ENCODE measurements around the gene CCT8. TPM values are rescaled to one million over a fixed set of nuclear protein-coding genes. Genes with fewer than 3 reads are reported as not detected.

The CCT8 gene
- total RNA-seq, 1 donor, result 120 TPM

- H3K9me3 ChIP-seq (ENCODE audit: low read depth, low read length), result no peaks in the 10 kb centered on the region
- no peaks in the 10 kb centered on the region for H3K27me3 ChIP-seq (ENCODE audit: insufficient read depth, low read length)
- H3K4me1 ChIP-seq (ENCODE audit: insufficient read depth, low read length), result no peaks in the 10 kb centered on the region
- no peak overlapping the region for H3K4me3 ChIP-seq (ENCODE audit: low read length)
Measured at GRCh38 chr21:29056005-29056404, 17.4 kb downstream of the CCT8 start.

- H3K9me3 ChIP-seq (ENCODE audit: low read depth, low read length), result no peaks in the 10 kb centered on the region
- no peaks in the 10 kb centered on the region for H3K27me3 ChIP-seq (ENCODE audit: insufficient read depth, low read length)
- no peak overlapping the region for H3K4me3 ChIP-seq (ENCODE audit: low read length)
- H3K4me1 ChIP-seq (ENCODE audit: insufficient read depth, low read length), result no peaks in the 10 kb centered on the region
Measured at GRCh38 chr21:29055080-29055479, 18.4 kb downstream of the CCT8 start.

- no peaks in the 10 kb centered on the region for H3K9me3 ChIP-seq (ENCODE audit: low read depth, low read length)
- no peaks in the 10 kb centered on the region for H3K27me3 ChIP-seq (ENCODE audit: insufficient read depth, low read length)
- no peaks in the 10 kb centered on the region for H3K4me1 ChIP-seq (ENCODE audit: insufficient read depth, low read length)
- H3K4me3 ChIP-seq (ENCODE audit: low read length), result no peak overlapping the region
Measured at GRCh38 chr21:29053656-29054055, 19.8 kb downstream of the CCT8 start.

- H3K27me3 ChIP-seq (ENCODE audit: insufficient read depth, low read length), result no peaks in the 10 kb centered on the region
- no peaks in the 10 kb centered on the region for H3K9me3 ChIP-seq (ENCODE audit: low read depth, low read length)
- no peaks in the 10 kb centered on the region for H3K4me1 ChIP-seq (ENCODE audit: insufficient read depth, low read length)
- no peak overlapping the region for H3K4me3 ChIP-seq (ENCODE audit: low read length)
Measured at GRCh38 chr21:29053011-29053553, 20.4 kb downstream of the CCT8 start.

GRCh38 chr21:29052224-29052623 lies 21.2 kb downstream of the CCT8 start:
- Histone ChIP-seq H3K4me1 (ENCODE audit: insufficient read depth, low read length) (no peaks in the 10 kb centered on the region), H3K4me3 (ENCODE audit: low read length) (no peak overlapping the region), H3K27me3 (ENCODE audit: insufficient read depth, low read length) (no peaks in the 10 kb centered on the region), H3K9me3 (ENCODE audit: low read depth, low read length) (no peaks in the 10 kb centered on the region)

GRCh38 chr21:29034678-29035077 lies 38.8 kb downstream of the CCT8 start:
- no peak overlapping the region for H3K4me3 ChIP-seq (ENCODE audit: low read length)
- H3K27me3 ChIP-seq (ENCODE audit: insufficient read depth, low read length), result no peaks in the 10 kb centered on the region
- H3K9me3 ChIP-seq (ENCODE audit: low read depth, low read length), result no peaks in the 10 kb centered on the region
- H3K4me1 ChIP-seq (ENCODE audit: insufficient read depth, low read length), result no peaks in the 10 kb centered on the region

- Histone ChIP-seq H3K9me3 (ENCODE audit: low read depth, low read length) (no peaks in the 10 kb centered on the region), H3K4me3 (ENCODE audit: low read length) (no peak overlapping the region), H3K27me3 (ENCODE audit: insufficient read depth, low read length) (no peaks in the 10 kb centered on the region), H3K4me1 (ENCODE audit: insufficient read depth, low read length) (no peaks in the 10 kb centered on the region)
Measured at GRCh38 chr21:29033871-29034270, 39.6 kb downstream of the CCT8 start.

- Histone ChIP-seq H3K4me1 (ENCODE audit: insufficient read depth, low read length) (no peaks in the 10 kb centered on the region), H3K9me3 (ENCODE audit: low read depth, low read length) (no peaks in the 10 kb centered on the region), H3K27me3 (ENCODE audit: insufficient read depth, low read length) (no peaks in the 10 kb centered on the region), H3K4me3 (ENCODE audit: low read length) (no peak overlapping the region)
Measured at GRCh38 chr21:29033301-29033700, 40.1 kb downstream of the CCT8 start.

- no peak overlapping the region for H3K4me3 ChIP-seq (ENCODE audit: low read length)
- peaks cover 8% of the 10 kb centered on the region for H3K4me1 ChIP-seq (ENCODE audit: insufficient read depth, low read length)
- no peaks in the 10 kb centered on the region for H3K9me3 ChIP-seq (ENCODE audit: low read depth, low read length)
- H3K27me3 ChIP-seq (ENCODE audit: insufficient read depth, low read length), result no peaks in the 10 kb centered on the region
Measured at GRCh38 chr21:29030909-29031308, 42.5 kb downstream of the CCT8 start.

- Histone ChIP-seq H3K4me3 (ENCODE audit: low read length) (no peak overlapping the region), H3K4me1 (ENCODE audit: insufficient read depth, low read length) (peaks cover 17% of the 10 kb centered on the region), H3K27me3 (ENCODE audit: insufficient read depth, low read length) (no peaks in the 10 kb centered on the region), H3K9me3 (ENCODE audit: low read depth, low read length) (no peaks in the 10 kb centered on the region)
Measured at GRCh38 chr21:29029524-29029923, 43.9 kb downstream of the CCT8 start.

GRCh38 chr21:29025328-29025713 lies 48.1 kb downstream of the CCT8 start:
- Histone ChIP-seq H3K27me3 (ENCODE audit: insufficient read depth, low read length) (no peaks in the 10 kb centered on the region), H3K4me3 (ENCODE audit: low read length) (peak overlapping the region; percentile 80), H3K9me3 (ENCODE audit: low read depth, low read length) (no peaks in the 10 kb centered on the region), H3K4me1 (ENCODE audit: insufficient read depth, low read length) (peaks cover 40% of the 10 kb centered on the region)

GRCh38 chr21:29024474-29025327 lies 48.7 kb downstream of the CCT8 start, which contains the start of gene USP16:
USP16 (plus strand) TSS chr21:29024668; CDS start chr21:29027914, 3,246 bp downstream.
- H3K27me3 ChIP-seq (ENCODE audit: insufficient read depth, low read length), result no peaks in the 10 kb centered on the region
- H3K4me1 ChIP-seq (ENCODE audit: insufficient read depth, low read length), result peaks cover 43% of the 10 kb centered on the region
- H3K9me3 ChIP-seq (ENCODE audit: low read depth, low read length), result no peaks in the 10 kb centered on the region
- H3K4me3 ChIP-seq (ENCODE audit: low read length), result peak within 1 kb of the TSS; percentile 80

GRCh38 chr21:29022166-29022565 lies 51.3 kb downstream of the CCT8 start:
- Histone ChIP-seq H3K4me1 (ENCODE audit: insufficient read depth, low read length) (peaks cover 62% of the 10 kb centered on the region), H3K4me3 (ENCODE audit: low read length) (no peak overlapping the region), H3K9me3 (ENCODE audit: low read depth, low read length) (no peaks in the 10 kb centered on the region), H3K27me3 (ENCODE audit: insufficient read depth, low read length) (no peaks in the 10 kb centered on the region)

GRCh38 chr21:29018540-29018939 lies 54.9 kb downstream of the CCT8 start:
- H3K4me1 ChIP-seq (ENCODE audit: insufficient read depth, low read length), result peaks cover 39% of the 10 kb centered on the region
- no peaks in the 10 kb centered on the region for H3K9me3 ChIP-seq (ENCODE audit: low read depth, low read length)
- H3K4me3 ChIP-seq (ENCODE audit: low read length), result peak overlapping the region; percentile 94
- no peaks in the 10 kb centered on the region for H3K27me3 ChIP-seq (ENCODE audit: insufficient read depth, low read length)

GRCh38 chr21:29017639-29018237 lies 55.7 kb downstream of the CCT8 start:
- H3K4me3 ChIP-seq (ENCODE audit: low read length), result no peak overlapping the region
- H3K9me3 ChIP-seq (ENCODE audit: low read depth, low read length), result no peaks in the 10 kb centered on the region
- H3K4me1 ChIP-seq (ENCODE audit: insufficient read depth, low read length), result peaks cover 32% of the 10 kb centered on the region
- no peaks in the 10 kb centered on the region for H3K27me3 ChIP-seq (ENCODE audit: insufficient read depth, low read length)

Measured in mononuclear cell (primary cell).